ENCODE measurements around the gene SSTR5. TPM values are rescaled to one million over a fixed set of nuclear protein-coding genes. Genes with fewer than 3 reads are reported as not detected.

SSTR5 gene
- total and polyA plus RNA-seq, 2 donors (not counting 1 experiment from before 2014, with no cell fraction given): not detected

DNA sequence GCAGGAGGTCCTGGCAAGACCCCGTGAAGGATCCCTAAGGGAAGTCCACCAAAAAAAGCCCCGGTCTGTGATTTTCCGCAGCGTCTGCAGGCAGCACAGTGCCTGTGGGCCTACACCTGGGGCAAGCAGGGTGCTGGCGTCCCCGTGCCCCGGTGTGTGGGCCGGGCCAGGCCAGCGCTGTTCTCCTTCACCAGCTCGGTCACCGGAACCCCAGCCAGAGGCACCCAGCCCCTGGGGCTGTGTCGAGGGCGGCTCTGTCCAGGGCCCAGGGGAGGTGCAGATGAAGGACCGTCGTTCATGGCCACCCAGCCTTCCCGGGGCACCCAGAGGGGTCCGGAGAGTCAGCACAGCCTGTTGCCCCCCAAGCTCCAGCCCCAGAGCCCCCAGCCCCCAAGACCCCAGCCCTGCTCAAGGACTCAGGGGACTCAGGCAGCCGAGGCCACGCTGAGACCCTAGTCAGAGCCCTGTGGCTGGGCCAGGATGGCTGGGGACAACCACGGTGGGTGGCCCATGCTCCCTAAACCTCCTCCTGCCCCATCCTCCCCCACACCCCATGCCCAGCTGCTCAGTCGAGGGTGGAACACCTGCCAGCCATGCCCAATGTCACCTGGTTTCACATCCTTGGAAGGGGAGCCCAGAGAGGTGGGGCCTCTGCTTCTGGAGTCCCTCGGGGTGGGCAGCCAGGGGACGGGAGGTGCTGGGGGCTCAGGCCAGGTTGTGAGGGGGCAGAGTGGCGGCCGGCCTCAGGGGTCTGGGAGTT, 29.2 kb downstream of the SSTR5 start:
- TF ChIP-seq EZH2 (IDR thresholded peaks at IDR 0.05; ENCODE audit: borderline replicate concordance, insufficient read depth, low read depth, low read length, poor library complexity, severe bottlenecking): no peak
- TF ChIP-seq, protein P1, sequence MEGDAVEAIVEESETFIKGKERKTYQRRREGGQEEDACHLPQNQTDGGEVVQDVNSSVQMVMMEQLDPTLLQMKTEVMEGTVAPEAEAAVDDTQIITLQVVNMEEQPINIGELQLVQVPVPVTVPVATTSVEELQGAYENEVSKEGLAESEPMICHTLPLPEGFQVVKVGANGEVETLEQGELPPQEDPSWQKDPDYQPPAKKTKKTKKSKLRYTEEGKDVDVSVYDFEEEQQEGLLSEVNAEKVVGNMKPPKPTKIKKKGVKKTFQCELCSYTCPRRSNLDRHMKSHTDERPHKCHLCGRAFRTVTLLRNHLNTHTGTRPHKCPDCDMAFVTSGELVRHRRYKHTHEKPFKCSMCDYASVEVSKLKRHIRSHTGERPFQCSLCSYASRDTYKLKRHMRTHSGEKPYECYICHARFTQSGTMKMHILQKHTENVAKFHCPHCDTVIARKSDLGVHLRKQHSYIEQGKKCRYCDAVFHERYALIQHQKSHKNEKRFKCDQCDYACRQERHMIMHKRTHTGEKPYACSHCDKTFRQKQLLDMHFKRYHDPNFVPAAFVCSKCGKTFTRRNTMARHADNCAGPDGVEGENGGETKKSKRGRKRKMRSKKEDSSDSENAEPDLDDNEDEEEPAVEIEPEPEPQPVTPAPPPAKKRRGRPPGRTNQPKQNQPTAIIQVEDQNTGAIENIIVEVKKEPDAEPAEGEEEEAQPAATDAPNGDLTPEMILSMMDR (IDR thresholded peaks at IDR 0.05): no peak
- Histone ChIP-seq H3K9me3 (ENCODE audit: control extremely low read depth in 1 of 3, control insufficient read depth in 2 of 3, insufficient read depth in 1 of 3, low read length in 2 of 3) (no peaks in the 10 kb centered on the region), H4K20me1 (ENCODE audit: control insufficient read depth, insufficient read depth, low read length, poor library complexity, severe bottlenecking) (no peaks in the 10 kb centered on the region), H3K4me2 (replicated peaks; ENCODE audit: low read depth, low read length, poor library complexity, severe bottlenecking) (no peak overlapping the region), H3K4me1 (ENCODE audit: control insufficient read depth in 2 of 2, insufficient read depth in 2 of 2, low read length in 2 of 2) (peaks cover 8 to 10% of the 10 kb centered on the region in 2 donors), H3K4me3 (ENCODE audit: control extremely low read depth in 1 of 5, extremely low read depth in 1 of 5, insufficient read depth in 1 of 5, low read depth in 2 of 5, low read length in 4 of 5) (no peak overlapping the region), H2AFZ (ENCODE audit: insufficient read depth, low read depth, low read length, poor library complexity, severe bottlenecking) (no peak overlapping the region), H3K36me3 (replicated peaks in 1 of 2; ENCODE audit: control extremely low read depth in 1 of 2, control insufficient read depth in 1 of 2, extremely low read depth in 1 of 2, insufficient read depth in 2 of 2, low read length in 1 of 2) (no peaks in the 10 kb centered on the region), H3K9ac (ENCODE audit: low read length) (no peak overlapping the region), H3K27ac (ENCODE audit: low read length in 2 of 2) (no peak overlapping the region), H3K27me3 (replicated peaks in 1 of 4; ENCODE audit: control extremely low read depth in 1 of 4, control insufficient read depth in 3 of 4, insufficient read depth in 4 of 4, low read length in 3 of 4) (peaks cover 0 to 26% (median 5%) of the 10 kb centered on the region in 4 experiments), H3K79me2 (ENCODE audit: control insufficient read depth, insufficient read depth, low read length) (no peaks in the 10 kb centered on the region)
- H3K4me3 Mint-ChIP-seq: no peak overlapping the region
- H3K4me1 Mint-ChIP-seq: no peaks in the 10 kb centered on the region
- ATAC-seq (ENCODE audit: low read depth): no peak
- WGBS (ENCODE audit: insufficient coverage): 70% methylated on average over 24 of the region's 25 CpGs
- DNase-seq: no peak
- intact Hi-C loops (cut with micrococcal nuclease): loop anchor here (2.0 kb wide), 1 partner anchor 391 kb away; no protein-coding TSS in a partner anchor
- no peak overlapping the region for H3K27ac Mint-ChIP-seq
- CTCF ChIA-PET: interaction anchor here (0.9 to 1.2 kb wide), 2 partner anchors 10 to 390 kb away, joined by 3 read pairs; no protein-coding TSS in a partner anchor
- H3K27me3 Mint-ChIP-seq: peaks cover 4% of the 10 kb centered on the region
- POLR2A ChIA-PET: no interaction called here
- H3K9me3 Mint-ChIP-seq (ENCODE audit: insufficient read depth): no peaks in the 10 kb centered on the region

DNA sequence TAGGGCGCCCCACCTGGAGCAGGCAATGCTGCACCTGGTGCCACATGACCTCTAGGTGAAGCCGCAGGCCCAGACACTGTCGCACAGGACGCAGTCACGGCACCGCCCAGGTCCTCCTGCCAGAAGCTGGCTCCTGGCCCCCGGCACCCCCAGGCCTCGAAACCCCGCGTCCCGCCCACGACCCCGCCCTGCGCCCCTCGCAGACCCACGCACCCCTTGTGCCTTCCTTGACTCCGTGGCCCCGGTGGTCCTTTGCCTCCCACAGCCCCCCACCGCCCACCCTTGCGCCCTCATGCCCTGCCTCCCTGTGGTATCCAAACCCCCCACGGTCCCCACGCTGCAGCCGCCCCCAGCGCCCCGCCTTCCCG, 29.8 kb downstream of the SSTR5 start:
- CTCF ChIA-PET: interaction anchor here (1.2 kb wide), 1 partner anchor 9 kb away, joined by 3 read pairs; no protein-coding TSS in a partner anchor

More for the DNA sequence above, 29.8 kb downstream of the SSTR5 start:
- Histone ChIP-seq H3K9ac (ENCODE audit: low read length) (no peak overlapping the region), H3K9me3 (ENCODE audit: control extremely low read depth in 1 of 3, control insufficient read depth in 2 of 3, insufficient read depth in 1 of 3, low read length in 2 of 3) (no peaks in the 10 kb centered on the region), H3K4me3 (ENCODE audit: control extremely low read depth in 1 of 5, extremely low read depth in 1 of 5, insufficient read depth in 1 of 5, low read depth in 2 of 5, low read length in 4 of 5) (no peak overlapping the region), H4K20me1 (ENCODE audit: control insufficient read depth, insufficient read depth, low read length, poor library complexity, severe bottlenecking) (no peaks in the 10 kb centered on the region), H3K27ac (ENCODE audit: low read length in 2 of 2) (no peak overlapping the region), H3K4me1 (ENCODE audit: control insufficient read depth in 2 of 2, insufficient read depth in 2 of 2, low read length in 2 of 2) (peaks cover 8 to 10% of the 10 kb centered on the region in 2 donors), H2AFZ (ENCODE audit: insufficient read depth, low read depth, low read length, poor library complexity, severe bottlenecking) (no peak overlapping the region), H3K4me2 (replicated peaks; ENCODE audit: low read depth, low read length, poor library complexity, severe bottlenecking) (no peak overlapping the region), H3K79me2 (ENCODE audit: control insufficient read depth, insufficient read depth, low read length) (no peaks in the 10 kb centered on the region), H3K36me3 (replicated peaks in 1 of 2; ENCODE audit: control extremely low read depth in 1 of 2, control insufficient read depth in 1 of 2, extremely low read depth in 1 of 2, insufficient read depth in 2 of 2, low read length in 1 of 2) (no peaks in the 10 kb centered on the region), H3K27me3 (replicated peaks in 1 of 4; ENCODE audit: control extremely low read depth in 1 of 4, control insufficient read depth in 3 of 4, insufficient read depth in 4 of 4, low read length in 3 of 4) (peaks cover 0 to 32% (median 5%) of the 10 kb centered on the region in 4 experiments)
- ATAC-seq (ENCODE audit: low read depth) (no peak), DNase-seq (no peak)
- no peaks in the 10 kb centered on the region for H3K4me1 Mint-ChIP-seq
- 64% methylated on average over 13 of the region's 26 CpGs for WGBS (ENCODE audit: insufficient coverage)
- TF ChIP-seq, protein P1 (IDR thresholded peaks at IDR 0.05): no peak
- TF ChIP-seq EZH2 (IDR thresholded peaks at IDR 0.05; ENCODE audit: borderline replicate concordance, insufficient read depth, low read depth, low read length, poor library complexity, severe bottlenecking): no peak
- intact Hi-C loops (cut with micrococcal nuclease): loop anchor here (2.0 kb wide), 1 partner anchor 392 kb away; no protein-coding TSS in a partner anchor
- H3K4me3 Mint-ChIP-seq: no peak overlapping the region
- H3K27me3 Mint-ChIP-seq: peaks cover 4% of the 10 kb centered on the region
- H3K27ac Mint-ChIP-seq: no peak overlapping the region
- POLR2A ChIA-PET: no interaction called here
- no peaks in the 10 kb centered on the region for H3K9me3 Mint-ChIP-seq (ENCODE audit: insufficient read depth)

Measured in B cell (primary cell).